ENCODE data around the gene DEPDC1B. TPM values are rescaled to one million over a fixed set of nuclear protein-coding genes. Genes with fewer than 3 reads are reported as not detected.
"Not testable (repeated sequence)": the region's sequence is repeated elsewhere in the genome, so short reads cannot be mapped to it uniquely, and the experiment has no call there.

Gene DEPDC1B
- total RNA-seq, 1 donor from 2014 or later = 0.35 TPM

DNA sequence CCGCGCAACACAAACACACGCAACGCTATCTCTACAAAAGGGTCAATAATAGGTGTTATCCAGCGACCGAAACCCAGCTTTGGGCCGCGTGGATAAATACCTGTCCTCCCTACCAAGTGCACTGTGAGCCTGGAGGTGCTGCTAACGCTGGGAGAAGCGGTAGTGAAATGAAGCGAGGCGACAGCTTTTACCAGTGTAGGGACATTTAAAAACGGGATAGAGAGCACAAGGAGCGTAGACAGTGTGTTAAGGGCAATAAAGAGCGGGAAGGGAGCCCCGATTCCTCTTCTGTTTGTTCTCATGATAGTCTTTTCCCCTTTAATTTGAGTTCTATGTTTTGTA is 421 bp upstream of the DEPDC1B start:
- DNase-seq (ENCODE audit: low spot score) = no peak

DNA sequence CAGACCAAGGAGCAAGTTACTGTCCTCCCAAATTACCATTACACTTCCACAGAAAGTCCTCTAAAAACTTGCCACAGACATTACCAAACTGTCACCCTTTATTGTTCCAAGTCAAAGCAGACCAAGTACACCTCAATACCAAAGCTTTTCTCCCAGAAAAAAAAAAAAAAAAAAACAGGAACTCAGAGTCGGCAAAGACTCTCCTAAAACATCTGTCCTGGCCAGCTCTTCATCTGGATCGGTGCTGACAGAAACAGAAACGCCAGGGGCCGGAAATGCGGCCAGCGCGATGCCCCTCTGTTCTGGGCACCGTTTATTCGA is 718 bp downstream of the DEPDC1B start:
- no peak for DNase-seq (ENCODE audit: low spot score)

DNA sequence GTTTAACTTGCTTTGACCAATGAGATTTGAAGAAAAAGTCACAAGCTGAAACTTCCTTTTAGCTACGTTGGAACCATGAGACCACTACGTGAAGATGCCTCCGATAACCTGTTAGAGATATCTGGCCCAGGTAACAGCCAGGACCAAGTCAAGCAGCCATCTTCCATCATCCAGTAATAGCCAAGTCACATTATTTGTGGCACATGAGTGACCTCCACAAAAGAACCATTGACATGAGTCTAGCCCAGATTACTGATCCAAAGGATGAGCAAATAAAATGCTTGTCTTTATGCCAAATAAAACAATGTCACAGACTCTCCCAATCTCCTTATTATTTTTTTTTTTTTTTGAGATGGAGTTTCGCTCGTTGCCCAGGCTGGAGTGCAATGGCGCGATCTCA is 1.6 kb downstream of the DEPDC1B start:
- no peak for DNase-seq (ENCODE audit: low spot score)

DNA sequence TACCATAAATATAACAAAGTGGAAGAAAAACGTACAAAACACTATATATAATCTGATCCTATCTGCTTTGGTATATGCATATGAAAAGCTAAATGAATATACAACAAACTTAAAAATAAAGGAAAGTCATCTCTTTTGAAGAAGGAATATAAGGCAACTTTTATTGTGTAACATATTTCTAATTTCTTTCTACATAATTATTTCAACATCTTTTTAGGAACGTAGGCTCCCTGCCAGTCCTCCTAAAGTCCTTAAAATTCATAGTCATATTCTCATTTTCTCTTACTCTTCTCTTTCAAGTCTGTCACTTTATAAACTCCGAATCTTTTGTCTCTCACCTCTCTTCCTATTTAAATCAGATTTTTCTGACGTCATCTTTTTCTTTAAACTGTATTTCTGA is 9.6 kb downstream of the DEPDC1B start:
- no peak for DNase-seq (ENCODE audit: low spot score)

DNA sequence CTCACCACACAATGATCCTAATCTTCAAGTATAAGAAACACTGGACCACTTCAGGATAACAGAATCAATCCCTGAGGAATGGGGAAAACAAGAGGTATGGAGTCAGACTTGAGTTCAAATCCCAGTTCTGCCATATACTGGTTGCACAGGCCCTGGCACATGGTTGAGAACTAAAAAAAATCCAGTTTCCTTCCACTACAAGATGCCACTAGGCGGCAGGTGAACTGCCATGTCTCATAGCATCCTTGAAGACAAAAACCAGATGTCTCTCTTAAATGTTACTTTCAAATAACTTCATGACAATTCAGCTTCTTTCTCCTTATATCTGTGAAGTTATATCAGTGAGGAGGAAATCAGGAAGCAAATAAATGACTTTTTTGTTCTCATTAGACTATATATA is 11.0 kb downstream of the DEPDC1B start:
- no peak for DNase-seq (ENCODE audit: low spot score)

DNA sequence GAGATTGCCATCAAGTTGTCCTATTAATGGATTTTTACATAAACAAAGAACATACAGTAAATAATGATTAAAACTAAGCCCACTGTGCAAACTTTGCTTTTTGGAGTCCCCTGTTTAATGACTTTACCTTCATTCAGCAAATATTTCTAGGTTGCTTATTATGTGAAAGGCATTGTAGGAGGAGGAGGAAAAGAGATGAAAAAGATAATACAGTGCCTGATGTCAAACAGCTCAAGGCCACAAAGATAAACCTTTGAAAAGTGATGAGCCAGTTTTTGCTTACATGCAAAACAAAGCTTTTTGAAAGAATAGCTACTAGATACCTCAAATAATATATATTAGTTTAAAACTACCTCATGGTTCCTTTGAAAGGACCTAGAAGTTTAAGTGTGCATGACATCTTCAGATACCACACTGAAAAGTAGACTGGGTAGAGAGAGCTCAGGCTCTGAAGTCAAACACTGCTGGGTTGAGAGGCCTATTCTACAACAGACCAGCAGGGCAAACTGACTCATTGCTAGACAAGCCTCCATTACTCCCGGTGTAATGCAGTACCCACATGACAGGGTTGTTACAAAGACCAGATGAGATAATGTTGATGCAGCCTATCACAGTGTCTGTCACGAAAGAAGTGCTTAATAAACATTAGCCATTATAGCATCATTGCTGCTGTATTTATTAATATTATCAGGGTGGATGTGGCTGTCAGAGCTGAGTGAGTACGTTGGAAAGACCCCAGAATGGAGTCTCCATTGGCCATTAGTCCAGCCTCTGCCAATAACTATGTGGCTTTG is 11.8 kb downstream of the DEPDC1B start:
- DNase-seq (ENCODE audit: low spot score) = no peak

DNA sequence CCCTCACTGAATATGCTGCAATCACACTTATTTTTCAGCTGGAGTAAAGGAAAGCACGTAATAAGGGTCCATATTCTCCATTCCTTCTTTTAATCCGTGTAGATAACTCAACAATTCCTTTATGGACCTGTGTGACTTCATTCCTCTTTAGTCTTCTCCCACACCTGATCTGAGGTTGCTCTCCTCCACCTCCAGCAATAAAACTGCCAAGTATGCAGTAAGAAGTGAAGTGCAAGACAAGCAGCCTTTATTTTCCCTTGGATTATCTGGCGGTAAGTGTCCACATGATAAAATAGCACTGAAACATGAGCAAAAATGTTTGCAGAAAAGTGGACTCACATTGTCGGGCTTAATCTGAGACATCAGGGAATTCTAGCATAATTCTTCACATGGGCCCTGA is 13.8 kb downstream of the DEPDC1B start:
- no peak for DNase-seq (ENCODE audit: low spot score)

DNA sequence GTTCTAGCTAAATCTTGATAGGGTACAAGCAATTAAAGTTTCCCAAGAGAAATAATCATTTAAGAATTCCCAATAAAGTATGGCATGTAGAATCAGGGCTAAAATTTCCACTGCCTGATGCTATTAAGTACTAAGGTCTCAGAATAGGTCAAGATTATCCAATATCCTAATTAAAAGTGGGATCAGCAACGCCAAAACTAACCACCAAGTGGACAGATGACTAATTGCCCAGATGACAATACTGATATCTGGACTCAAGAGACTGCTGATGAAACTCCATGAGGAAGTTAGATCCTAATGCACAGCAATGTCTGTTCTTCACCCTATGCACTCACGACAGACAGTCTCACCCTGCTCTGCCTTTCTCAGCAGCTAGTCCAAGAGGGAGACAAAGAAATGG is 14.3 kb downstream of the DEPDC1B start:
- DNase-seq (ENCODE audit: low spot score) = no peak

DNA sequence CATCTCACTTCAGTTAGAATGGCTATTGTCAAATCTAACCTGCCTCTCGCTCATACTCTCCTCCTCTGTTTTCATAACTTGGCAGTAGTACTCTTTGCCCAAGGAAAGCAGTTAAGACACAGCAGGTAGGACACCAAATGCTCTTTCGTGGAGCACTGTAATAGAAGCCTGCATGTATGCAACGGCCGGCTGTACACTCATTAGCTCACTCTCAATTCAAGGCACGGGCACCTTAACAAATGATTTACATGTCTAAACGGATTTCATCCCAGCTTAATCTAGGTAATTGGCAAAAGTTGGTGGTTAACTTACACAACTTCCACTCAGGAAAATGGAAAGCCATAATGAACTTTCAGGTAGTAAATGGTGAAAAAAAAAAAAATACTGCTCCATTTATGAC is 14.9 kb downstream of the DEPDC1B start:
- no peak for DNase-seq (ENCODE audit: low spot score)

DNA sequence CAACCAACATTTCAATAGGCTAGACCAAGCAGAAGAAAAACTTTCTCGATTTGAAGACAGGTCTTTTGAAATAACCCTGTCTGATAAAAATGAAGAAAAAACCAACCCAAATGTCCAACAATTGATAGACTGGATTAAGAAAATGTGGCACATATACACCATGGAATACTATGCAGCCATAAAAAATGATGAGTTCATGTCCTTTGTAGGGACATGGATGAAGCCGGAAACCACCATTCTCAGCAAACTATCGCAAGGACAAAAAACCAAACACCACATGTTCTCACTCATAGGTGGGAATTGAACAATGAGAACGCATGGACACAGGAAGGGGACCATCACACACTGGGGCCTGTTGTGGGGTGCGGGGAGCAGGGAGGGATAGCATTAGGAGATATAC is 18.0 kb downstream of the DEPDC1B start:
- not testable (repeated sequence) for DNase-seq (ENCODE audit: low spot score)

DNA sequence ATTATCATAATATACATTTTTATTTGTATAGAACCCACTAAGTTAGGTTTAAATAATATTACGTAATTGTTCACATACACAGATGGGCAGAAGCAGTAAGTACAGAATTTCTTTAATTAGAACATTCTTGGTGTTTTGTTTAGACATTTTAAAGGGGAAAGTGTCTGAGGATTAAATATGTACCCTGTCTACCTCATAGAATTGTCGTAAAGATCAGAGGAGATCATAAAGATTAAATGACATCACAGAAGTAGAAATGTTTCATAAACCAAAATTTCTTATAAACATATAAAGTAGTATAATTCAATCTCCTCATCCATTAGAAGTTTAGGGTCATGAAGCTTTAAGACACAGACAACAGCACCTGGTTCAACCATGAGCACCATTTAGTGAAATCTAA is 20.1 kb downstream of the DEPDC1B start:
- DNase-seq (ENCODE audit: low spot score) = no peak

DNA sequence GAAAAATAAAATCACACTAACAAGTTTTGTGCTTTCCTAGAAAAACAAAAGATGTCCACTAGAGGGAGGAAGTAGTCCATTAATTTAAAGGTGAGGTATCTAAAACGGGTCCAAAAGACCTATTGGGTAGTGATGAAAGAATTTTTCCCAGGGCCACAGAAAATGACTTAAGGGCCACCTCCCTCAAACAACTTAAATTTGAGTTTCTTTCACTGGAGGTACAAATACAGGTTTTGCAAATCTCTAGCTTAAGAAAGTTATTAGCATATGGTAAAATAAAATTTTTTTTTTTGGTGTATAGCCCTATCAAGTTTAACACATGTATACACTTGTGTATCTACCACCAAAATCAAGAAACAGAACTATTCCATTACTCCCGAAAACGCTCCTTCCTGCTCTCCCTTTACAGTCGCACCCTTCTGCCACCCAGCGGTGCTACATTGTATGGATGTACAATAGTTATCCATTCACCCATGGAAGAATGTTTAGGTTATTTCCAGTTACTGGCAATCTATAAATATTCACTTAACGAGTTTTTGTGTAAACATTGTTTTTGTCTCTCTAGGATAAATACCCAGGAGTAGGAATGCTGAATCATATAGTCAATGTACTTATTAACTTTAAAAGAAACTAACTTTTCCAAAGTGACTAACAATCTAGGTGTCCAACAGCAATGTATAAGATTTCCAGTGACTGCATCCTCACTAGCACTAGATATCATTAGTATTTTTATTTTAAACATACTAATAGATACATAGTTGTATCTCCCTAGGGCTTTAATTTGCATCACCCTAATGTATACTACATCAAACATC is 21.9 kb downstream of the DEPDC1B start:
- no peak for DNase-seq (ENCODE audit: low spot score)

DNA sequence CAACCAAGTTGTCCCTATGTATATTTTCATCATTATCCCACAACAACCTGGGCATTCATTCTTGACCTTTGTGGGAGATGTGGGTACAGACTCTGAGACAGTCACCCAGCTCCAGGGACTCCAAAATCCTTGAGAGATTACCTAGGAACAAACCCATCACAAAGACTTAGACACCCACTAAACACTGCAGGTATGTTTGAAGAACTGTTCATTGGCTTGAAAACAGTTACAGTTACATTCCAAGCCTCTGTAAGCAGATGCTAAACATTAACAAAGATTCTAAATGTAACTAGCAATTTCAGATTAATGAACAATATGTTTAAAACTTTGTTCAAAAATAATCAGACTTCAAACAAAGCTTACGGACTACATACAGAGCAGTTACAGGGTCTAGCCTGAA is 24.7 kb downstream of the DEPDC1B start:
- no peak for DNase-seq (ENCODE audit: low spot score)

DNA sequence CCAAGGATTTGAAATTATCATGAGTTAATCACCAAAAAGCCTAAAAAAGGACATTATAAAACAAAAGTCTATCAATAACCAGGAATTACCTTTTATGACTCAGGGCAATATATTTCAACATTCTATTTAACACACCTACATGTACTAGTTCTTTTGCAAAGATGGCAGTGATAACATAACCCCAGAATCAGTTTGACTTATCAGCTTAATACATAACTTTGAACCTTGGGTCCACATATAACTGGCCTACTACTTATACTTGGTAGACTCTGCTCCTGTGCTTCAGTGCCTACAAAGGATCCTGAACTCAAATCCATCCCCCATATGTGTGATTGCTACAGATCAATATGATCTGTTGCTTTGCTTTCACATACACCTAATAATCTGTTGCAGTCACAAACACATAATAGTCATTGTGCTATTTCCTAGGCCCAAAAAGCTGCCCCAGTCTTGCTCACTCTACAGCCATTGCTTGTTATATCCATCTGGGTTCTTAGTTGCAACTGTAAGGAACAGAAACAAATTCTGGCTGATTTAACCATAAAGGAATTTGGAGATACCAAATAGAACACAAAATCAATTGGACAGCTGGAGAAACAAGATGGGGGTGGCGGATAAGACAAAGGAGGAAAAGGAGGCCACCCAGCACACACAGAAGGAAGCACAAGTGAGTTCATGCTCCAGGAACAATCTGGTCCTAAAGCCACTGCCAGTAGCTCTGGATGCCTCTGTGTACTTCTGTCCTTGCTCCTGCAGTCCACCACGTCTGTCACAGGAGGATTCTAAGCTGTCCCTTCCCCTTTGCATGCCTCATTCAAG is 25.5 kb downstream of the DEPDC1B start:
- no peak for DNase-seq (ENCODE audit: low spot score)

DNA sequence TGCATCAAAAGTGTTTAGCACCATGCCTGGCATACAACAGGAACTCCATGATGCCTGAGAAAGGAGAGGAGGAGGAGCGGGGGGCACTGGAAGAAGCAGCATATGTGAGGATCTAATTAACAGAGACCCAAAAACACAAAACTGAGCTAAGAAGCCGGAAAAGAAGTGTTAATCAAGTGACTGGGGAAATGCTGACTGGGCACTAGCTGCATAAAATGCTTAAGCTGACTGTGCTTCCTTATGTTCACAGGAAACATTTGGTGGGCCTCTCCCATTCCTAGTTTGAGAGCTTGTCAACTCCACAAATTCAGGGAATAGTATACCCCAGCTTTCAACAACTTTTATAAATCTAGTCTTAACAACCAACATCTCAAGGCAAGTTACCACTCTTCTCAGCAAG is 26.6 kb downstream of the DEPDC1B start:
- DNase-seq (ENCODE audit: low spot score) = no peak

DNA sequence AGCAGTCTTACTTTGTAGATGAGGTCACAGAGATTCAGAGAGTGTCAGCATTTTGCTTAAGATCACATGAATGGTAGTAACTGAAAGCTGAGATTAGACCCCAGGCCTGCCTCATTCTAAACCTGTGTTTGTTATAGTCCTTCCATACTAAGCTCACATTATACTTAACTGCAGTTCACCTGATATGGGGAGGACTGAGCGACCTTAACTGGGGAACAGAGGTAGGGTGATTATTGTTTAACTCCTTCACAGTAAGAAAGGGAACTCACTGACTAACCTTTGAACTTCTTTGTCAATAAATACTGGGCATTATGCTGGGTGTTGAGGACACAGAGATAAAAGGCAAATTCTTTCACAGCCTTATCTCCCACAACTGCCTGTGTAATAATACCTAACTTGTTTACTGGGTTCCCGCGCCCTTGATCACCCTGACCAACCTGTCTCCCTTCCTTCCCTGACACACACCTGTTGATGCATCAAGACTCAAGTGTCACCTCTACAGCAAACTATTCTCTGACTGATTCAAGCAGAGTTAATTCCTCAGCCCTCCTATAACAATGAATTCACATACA is 27.2 kb downstream of the DEPDC1B start:
- DNase-seq (ENCODE audit: low spot score) = no peak

DNA sequence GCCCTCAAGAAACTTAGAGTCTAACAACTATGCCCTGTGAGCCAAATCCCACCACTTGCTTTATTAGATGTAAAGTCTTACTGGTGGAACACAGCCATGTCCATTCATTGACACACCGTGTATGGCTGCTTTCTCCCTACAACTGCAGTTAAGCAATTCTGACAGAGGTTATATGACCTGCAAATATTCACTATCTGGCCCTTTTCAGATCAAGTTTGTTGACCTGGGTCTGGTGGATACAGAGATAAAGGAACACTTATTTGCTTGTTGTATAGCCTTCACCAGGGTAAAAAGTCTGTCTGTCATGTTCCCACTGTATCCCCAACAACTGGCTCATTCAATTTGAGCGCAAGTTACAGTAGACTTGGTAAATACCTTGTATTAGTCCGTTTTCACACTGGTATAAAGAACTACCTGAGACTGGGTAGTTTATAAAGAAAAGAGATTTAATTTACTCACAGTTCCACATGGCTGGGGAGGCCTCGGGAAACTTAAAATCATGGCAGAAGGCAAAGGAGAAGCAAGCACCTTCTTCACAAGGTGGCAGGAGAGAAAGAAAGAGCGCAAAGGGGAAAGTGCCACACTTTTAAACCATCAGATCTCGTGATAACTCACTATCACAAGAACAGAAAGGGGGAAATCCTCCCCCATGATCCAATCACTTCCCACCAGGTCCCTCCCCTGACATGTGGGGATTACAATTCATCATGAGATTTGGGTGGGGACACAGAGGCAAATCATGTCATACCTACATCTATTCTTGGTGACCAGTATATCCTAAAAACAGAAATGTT is 27.9 kb downstream of the DEPDC1B start:
- DNase-seq (ENCODE audit: low spot score) = no peak

DNA sequence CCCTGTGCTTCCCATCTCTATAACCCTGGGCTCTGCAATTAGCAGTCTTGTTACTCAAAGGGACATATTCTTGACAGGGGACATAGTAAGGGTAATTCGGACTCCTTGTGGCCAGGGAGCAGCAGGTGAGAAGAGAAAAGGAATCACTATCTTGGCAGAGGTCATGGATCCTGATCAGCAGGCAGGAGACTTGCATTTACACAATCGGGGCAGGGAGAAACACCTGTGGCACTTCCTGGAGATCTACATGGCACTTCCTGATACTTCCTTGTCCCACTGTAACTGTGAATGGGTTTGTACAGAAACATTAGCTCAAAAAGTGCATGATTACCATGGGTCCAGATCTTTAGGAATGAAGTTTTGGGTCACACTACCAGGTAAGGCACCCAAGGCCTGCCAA is 29.2 kb downstream of the DEPDC1B start:
- DNase-seq (ENCODE audit: low spot score) = no peak

DNA sequence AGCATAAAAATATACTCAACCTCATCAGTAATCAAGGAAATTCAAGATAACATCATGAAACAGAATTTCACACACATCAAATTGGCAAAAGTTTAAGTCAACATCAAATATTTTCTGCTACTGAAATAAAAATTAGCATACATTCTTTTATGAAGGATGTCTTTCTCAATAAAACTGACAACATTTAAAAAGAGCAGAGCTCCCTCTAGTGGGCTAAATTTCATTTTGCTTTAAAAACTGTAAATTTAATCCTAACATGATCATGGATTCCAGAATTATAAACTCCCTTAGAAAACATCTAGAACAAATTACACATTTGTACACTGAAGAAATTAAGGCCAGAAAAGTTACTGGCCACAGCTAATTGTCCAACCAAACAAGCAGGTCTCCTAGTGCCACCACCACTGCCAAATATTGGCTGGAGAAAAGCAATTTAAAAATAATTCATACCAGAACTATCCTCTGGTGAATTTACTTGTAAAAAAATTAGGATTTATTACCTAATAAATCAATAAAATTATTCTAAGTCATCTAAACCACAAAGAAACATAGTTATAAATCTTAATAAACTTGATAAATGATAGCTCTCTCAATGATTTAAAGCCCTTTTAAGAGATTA is 31.2 kb downstream of the DEPDC1B start:
- DNase-seq (ENCODE audit: low spot score) = no peak

DNA sequence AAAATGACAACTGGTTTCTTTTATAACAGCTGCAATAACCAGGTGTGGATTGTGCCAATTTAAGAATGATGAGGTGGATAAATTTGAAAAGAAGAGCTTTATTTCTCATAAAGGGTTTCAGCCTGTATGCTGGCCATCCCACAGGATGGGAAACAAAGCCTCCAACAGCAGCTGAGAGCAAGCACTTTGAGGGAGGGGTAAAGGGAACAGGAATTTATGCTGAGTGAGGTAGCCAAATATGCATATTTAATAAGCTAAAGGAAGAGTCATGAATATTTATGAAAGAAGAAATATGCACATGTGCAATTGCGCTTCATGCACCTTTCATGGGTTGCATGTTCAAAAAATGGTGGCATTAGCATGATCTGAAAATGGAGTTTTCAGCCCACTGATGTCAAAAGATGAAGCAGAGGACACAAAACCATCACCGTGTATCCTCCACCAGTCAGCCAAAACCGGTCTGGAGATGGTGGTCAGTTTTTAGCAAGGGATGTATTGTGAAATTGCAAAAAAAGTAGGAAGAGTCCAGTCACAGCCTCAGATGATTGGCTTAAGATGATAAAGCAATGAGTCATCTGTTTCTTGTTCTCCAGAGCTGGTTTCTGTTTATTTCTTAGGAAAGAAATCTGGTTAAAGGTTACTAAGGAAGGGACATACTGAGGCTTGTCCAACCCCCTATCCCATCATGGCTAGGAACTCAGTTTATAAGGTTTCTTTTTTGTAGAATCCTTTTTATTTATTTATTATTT is 47.9 kb downstream of the DEPDC1B start:
- DNase-seq (ENCODE audit: low spot score) = no peak
